Lower leg skin (tissue), 3 donors: ENCODE results near the gene F10.

Experiments used
- CTCF ChIP-seq, 3 donors: fragments of 450-650 bp; IDR thresholded peaks; one replicate each; pipeline ENCODE4 v1.5.1; 2016; ENCODE audit warnings: antibody characterized with exemption in 3 of 3, mild to moderate bottlenecking in 3 of 3, moderate library complexity in 2 of 3
- POLR2A ChIP-seq, 2 donors: fragments of 450-650 bp; IDR thresholded peaks; one replicate each; pipeline ENCODE4 v1.6.1; 2016 to 2017; ENCODE audit warnings: antibody characterized with exemption in 2 of 2, mild to moderate bottlenecking in 1 of 2, moderate library complexity in 1 of 2

DNA sequence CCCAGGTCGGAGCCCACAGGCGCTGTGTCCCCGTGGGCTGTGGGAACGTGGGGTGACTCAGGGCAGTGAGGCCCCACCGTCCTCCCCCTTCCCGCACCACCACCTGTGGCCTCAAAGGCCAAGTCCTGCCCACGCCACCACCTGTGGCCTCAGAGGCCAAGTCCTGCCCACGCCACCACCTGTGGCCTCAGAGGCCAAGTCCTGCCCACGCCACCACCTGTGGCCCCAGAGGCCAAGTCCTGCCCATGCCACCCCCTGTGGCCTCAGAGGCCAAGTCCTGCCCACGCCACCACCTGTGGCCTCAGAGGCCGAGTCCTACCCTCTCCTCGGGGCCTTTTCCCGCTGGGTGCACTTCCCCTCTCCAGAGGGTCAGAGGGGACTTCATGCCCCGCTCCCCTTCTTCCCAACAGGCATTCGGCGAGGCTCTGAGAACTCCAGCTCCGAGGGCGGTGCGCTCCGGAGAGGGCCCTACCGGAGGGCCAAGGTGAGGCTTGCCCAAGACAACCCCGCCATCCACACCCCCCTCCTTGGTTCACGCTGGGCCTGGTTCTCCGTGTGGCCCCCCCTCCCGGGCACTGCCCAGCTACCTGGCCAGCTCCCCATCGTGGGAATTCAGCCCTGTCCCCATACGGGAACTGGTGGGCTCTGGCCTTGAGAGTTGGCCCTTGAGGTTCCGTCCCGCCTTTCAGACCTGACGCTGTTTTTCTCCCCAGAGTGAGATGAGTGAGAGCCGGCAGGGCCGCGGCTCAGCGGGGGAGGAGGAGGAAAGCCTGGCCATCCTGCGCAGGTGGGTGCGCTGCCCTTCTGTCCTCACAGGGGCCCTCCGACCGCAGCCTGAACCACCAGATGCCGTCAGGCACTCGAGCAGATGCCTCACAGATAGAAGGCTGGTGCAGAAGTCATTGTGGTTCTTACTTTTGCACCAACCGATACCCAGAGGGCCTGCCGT is 44.4 kb upstream of the F10 start:
- no peak for TF ChIP-seq CTCF (IDR thresholded peaks at IDR 0.05)
- TF ChIP-seq POLR2A (IDR thresholded peaks at IDR 0.05): no peak
